HG02588 (cell line): Measurements from ENCODE around the gene KCTD1.

Source experiments
- ATAC-seq: cut with Tn5 transposase; IDR thresholded peaks from one replicate; pipeline ENCODE4 v1.9.1; 2021; ENCODE audit warnings: mild to moderate bottlenecking, moderate library complexity; ENCODE audit not compliant: unreplicated experiment

The KCTD1 gene

DNA sequence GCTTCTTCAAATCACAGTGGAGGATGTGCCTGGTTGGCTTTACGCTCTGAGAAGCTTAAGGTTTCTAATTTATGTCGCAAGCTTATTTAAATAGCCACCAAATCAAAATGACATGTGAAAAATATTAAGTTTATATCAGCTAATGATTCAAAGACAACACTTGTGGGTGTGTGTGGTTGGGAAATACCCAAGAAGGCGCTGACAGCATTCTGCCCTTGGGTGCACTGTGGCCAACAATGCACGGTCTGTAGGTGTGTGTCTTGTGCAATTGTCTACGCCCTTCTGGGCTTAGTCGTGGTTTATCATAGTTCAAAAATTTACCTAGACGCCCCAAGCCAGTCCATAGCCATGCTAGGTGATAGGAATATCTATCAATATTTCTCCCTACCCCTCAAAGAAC lies 60.9 kb downstream of the KCTD1 start:
- ATAC-seq = peak; percentile 91

DNA sequence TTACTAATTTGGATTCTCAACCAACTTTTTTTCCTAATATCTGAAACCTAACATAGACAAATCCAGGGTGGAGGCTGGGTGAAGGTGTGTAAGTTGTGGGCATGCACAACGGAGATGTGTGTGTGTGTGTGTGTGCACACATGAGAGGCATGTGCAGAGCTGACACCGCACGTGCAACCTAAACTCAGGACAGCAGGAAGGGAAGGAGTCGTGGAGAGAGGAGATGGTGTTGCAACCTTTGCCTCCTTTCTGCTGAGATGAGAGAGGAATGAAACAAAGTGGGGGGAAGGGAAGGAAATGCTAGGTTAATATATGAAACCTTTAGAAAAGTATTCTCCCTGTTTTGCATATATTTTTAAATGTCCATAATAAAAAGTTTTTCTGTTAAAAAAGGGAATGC lies 64.7 kb downstream of the KCTD1 start:
- no peak for ATAC-seq

DNA sequence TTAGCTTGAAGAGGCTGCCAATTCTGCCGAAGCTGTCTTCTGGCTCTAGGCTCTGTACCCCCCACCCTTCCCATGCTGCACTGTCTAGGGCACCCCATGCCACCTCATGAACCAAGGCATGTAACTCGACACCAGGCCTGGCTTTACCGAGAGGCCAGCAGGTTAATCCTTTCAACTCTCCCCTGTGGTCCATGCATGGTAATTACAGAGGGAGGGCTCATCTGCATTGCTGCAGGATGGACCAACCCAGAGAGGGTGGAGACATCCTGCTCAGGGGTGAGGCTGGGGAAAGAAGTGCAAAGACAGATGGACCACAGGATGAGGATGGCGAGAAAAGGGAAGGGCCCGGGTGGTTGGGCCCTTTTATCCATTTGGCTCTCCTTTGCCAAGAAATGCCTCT lies 65.8 kb downstream of the KCTD1 start:
- ATAC-seq = no peak

DNA sequence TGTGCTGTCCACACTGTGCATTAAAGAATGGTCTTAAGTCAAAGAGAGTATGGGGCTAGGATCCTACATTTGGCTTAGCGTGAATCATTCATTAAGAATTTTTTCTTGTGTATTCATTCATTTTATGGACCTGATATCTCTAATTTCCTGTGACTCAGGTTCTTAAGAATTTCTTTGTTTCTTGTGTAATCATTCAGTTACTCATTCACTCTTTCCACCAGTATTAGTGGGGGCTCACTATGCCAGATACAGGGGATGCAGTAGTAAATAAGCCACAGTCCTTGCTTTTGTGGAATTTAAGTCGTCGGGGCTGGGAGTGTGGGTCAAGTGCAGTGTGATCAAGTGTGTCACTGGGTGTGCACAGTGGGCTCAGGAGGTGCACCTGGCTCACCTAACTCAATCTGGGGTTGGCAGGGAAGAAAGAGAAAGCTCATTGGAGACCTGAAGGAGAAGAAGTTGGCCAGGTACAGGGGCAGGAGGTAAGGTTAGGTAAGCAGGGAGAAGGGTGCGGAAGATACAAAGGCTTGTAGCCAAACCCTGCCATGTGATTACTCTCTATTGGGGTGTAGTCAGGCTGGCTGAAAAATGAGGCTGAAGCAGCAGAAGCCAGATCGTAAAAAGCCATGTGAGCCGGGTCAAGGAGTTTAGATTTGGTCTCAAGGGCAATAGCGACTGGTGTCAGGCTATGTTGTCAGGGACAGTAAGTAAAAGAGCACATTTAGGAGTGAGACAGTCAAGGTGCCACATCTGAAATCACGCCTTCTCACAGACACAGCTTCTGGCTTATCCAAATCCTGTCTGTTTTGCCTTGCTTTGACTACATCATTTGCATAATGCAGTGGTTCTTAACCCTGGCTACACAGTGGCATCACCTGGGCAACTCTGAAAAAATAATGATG lies 67.2 kb downstream of the KCTD1 start:
- ATAC-seq = no peak

DNA sequence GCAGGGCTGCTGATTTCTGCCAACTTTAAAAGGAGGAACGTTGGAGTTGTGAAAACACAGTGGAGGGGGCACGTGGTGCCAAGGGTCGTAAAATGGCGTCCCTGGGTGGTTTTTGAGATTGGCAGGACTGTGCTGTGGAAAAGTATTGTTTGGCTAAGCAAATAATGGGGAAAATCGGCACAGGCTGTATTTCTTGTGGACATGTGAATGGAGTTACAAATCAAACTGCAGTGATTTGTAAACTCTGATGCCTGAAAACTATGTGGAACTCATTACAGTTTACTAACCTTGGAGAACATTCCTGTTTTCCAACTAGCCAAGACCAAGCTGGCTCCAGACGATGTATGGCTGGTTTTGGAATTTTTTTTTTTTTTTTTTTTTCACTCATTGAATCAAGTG lies 68.7 kb downstream of the KCTD1 start:
- no peak for ATAC-seq

DNA sequence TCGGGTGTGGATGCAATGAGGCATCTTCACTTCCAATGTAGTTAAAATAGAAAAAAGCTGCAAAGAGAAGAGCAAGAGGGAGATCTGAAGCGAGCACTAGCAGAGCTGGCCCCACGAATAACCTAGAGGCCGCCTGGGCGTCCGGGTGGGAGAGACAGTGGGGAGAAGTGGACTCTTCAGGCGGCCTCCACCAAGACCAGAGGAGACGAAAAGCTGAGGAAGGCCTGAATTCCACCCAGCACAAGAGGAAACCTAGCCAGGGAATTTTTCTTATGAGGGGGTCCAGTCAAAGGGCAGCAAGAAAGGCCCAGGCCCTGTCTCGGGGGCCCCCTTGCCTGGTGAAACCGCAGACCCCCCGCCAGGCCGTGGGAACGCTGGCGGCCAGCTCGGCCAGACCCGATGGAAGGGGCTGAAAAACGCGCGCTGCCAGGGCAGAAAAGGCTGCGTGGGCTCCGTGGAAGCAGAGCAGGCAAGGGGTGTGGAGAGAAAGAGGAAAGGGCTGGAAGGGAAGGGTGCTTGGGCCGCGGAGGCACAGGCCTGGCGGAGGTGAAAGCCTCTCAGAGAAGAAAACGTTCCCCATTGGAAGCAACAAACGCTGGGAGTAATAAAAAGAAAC lies 69.2 kb downstream of the KCTD1 start:
- ATAC-seq = no peak

DNA sequence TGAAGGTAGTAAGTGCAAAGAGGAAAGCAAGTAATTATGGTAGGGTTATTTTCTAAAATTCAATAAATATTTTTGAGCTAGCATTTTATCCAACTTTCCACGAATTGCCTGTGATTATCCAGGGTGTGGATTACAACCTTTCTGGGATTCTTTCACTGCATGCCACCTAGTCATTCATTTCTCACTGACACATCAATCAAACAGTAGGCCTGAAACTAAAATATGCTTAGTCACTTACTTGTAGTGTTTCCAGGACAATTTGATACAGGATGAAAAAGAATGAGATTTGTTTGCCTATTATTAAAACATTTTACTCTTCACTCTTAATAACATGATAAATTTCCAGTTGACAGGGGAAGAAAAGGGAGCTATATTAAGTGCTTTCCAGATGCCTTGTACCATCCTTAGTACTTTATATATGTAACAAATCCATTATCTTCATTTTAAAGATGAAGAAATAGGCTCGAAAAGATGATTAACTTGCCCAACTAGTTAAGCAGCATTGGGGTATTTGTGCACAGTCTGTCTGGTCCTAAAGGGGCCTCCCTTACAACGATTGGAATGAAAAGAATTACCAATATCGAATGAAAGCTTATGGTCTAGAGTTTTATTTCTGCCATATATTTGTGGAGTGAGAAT lies 70.4 kb downstream of the KCTD1 start:
- ATAC-seq = no peak

DNA sequence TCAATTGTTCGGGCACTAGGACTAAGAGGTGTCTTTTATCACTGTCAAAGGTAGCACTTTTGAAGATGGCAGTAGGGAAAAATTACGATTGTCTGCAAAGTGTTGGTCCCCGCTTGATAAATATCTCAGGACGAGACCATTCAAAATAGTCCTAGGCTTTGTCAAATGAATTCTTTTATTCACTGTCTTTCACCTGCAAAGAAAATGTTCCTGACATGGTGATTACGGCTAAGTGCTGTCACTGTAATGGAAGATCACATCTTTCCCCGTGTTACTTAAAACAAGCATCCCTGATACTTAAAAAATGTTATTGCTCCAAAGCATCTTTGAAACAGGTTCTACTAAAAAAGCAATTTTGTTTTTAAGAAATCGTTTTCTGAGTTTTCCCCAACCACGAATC lies 71.7 kb downstream of the KCTD1 start:
- no peak for ATAC-seq

DNA sequence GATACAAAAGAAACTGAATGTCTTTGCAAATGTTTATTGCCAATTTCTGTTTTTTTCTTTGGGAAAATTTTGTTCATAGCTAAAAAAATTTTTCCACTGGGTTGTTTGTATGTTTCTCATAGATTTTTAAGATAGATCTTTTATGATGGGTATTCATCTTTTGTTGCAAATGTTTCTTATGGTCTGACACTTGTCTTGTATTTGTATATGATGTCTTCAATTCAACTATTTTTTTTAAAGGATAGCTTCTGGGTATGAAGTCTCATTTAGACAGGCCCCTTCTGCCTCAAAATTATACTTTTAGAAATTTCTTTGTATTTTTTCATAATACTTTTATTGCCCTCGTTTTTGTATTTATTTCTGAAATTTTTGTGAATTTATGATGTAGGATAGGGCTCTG lies 73.8 kb downstream of the KCTD1 start:
- ATAC-seq = no peak

DNA sequence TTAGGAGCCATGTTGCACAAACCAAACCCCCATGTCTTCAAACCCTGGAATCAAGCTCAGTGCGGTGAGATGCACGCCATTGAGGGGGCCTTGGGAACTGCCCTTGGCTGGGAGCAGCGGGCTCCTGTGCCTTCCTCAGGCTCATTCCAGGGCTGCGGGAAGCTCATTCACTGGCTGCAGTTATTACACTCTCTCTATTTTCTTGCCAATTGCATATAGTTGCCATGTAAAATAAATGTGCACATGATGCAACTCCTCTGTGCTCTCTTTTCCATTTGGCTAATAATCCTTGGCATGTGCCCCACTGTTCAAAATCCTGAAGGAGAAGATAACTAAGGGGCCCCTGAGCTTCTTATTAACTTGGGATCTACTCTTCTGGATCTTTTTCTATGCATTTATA lies 74.7 kb downstream of the KCTD1 start:
- no peak for ATAC-seq

DNA sequence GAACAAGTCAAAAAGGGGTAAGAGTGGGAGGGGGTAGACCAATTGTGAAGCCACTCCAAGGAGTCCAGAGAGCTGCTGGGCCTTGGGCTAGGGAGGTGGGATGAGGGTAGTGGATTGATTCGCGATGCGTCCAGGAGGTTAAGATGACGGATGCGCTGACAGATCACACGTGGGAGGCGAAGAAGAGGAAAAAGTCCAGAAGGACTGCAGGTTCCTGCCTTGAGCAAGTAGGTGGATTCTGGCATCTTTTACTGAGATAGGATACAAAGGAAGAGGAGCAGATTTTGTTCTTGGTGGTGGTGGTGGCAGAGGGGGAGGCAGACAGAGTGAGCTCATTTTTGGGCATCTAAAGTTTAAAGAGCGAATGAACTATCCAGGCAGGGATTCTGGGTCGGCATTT lies 76.5 kb downstream of the KCTD1 start:
- no peak for ATAC-seq

DNA sequence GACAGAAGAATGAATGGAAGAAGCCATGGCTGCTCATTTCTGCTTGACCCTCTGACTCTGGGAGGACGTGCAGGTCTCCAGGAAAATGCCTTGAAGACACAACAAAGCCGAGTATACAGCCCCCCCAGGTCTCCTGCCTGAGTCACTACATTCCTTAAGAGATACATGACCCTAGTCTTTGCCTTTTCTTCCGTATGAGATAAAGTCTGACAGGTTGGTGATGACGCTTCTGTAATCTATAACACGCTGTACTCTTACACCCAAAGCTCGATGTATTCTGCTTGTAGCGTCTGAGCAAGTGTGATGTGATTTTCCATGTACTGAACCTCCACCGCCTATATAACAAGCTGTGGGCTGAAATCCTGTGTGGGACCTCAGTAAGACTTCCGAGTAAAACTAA lies 77.3 kb downstream of the KCTD1 start:
- ATAC-seq = no peak

DNA sequence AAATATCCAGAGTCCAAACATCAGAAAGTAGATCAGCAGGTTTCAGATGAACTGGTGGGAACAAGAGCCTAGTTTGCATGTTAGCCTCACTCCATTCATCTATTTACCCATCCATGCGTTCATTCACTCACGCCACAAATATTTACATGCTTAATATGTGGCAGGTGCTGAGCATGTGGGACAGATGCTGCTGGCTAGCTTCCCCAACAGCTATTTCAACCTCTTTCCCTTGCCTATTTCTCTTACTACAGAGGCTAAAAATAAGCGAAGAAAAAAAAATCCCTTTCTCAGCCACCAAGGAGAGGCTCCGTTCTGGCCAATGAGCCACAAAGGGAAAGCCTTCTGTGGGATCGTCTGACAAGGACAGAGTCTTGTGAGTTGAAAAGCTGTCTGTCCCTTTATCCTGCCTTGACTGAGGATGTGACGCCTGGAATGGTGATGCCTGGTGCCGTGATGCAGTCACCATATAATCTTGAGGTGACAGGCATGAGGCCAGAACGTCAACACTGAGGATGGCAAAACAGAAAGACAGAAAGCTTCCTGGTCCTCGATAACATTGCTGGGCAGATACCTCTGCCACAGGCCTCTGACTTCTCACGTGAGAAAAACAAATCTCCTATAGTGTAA lies 78.2 kb downstream of the KCTD1 start:
- peak; percentile 83 for ATAC-seq

DNA sequence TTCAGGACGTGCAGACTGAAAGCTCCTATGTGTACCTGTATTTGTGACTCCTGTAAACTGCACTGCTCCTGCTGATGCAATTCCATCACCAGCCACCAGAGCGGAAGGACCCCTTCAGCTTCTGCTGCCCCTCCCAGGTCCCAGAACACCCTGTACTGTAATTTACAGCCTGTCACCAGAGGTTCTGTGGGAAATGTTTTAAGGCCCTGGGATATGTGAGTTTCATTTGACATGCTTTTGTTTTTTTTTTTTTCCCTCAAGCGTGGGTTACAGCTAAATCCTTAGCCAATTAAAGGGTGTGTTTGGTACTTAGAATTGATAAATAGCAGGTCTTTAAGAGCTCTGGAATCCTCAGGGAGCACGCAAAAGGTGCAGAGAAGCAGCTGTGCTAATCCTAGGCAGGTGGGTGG lies 79.4 kb downstream of the KCTD1 start:
- ATAC-seq = no peak

DNA sequence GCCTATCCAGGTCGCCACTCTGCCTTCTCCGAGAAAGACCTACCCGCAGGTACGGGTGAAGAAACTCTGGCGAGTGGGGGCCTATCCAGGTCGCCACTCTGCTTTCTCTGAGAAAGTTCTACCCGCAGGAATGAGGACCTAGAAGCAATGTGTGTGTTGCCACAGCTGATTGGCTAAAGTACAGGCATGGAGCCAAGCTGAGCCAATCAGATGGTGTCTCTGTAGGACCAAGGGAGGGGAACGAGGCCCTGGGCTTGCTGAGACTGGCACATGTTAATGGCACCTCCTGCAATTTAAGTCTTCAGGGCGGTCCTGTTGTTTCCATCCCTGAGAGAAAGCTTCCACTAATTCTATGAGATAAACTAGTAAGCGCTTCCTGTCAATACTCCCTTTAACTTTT lies 82.3 kb downstream of the KCTD1 start:
- no peak for ATAC-seq

DNA sequence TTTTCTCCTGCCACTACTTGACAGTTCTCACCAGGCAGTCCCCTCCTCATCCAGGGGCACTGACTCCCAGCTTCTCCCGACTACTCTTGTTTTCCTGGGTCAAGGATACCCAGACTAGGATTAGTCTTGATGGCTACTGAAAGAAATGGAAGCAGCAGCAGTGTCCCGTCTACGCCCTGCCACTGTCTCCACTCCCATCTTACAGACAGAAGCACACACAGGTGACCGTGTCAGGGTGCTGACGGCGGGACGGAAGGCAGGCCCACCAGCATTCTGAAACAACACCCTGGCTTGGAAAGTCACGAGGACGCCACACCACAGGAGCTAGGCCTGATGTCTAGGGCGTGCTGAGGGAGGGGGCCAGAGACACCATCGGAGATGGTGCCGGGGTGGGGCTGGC lies 82.9 kb downstream of the KCTD1 start:
- ATAC-seq = no peak

DNA sequence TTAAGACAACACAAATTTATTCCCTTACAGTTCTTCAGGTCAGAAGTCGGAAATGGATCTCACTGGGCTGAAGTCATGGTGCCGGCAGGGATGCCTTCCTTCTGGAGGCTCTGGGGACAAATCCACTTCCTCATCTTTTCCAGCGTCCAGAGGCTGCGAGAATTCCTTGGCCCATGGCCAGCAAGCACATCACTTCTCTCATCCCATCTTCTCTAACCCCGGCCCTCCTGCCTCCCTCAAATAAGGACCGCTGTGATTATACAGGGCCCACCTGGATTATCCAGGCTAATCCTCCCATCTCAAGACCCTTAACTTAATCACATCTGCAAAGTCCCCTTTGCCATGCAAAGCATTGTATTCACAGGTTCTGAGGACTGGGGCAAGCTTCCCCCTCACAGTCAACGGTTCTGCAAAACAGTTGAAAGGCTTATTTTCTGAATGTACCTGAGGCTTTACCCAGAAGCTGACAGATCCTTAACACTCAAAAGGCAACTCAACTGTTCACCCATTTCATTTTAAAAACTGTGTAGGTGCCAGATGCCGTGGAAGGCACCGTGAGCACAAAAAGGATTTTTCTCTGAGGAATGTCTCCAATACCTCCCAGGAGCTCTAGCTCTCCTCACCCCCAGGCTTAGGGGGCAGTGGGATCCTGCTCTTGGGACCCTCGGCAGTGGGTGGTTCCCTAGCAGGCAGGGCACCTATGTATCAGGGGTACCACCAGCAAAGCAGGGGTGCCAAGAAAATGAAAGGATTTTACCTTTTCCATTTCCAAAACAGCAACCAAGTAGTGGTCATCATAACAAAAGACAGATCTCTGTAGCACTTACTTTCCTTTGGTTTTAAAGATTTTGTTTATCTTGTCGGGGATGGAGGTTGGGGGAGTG lies 84.0 kb downstream of the KCTD1 start:
- no peak for ATAC-seq

DNA sequence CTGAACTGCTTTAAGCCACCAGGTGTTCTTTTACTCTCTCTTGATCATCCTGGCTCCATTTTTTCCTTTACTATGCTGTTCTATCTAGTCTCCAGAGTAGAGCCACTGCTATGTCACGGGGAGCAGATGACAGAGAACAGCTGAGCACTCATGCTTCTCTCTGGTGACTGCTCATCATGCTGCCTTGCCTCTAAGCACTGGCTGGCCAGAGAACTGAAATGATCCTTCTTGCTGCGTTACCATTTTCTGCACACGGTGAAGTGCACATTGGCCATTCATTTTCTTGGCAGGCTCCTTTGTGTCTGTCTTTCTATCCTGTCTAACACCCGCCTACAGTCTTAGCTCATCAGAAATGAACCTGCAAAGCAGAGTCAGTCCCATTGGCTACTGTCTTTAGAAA lies 86.0 kb downstream of the KCTD1 start:
- ATAC-seq = no peak

DNA sequence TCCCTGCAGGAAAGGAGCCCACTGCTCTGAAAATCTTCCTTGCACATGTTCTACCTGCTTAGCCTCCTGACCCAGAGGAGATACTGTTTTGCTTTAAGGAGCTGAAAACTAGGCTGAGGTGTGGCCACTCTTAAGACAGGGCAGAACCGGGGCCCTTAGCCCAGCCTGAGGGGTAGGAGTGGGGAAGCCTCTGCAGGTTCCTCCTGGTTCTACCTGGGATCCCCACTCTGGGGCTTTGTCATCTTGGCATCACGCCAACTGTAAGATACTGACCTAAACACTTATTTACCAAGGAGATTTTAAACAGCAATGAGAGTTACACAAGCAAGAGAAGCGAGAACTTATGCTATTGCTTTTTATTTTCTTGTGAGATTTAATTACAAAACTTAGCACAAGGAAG lies 86.9 kb downstream of the KCTD1 start:
- ATAC-seq = no peak

DNA sequence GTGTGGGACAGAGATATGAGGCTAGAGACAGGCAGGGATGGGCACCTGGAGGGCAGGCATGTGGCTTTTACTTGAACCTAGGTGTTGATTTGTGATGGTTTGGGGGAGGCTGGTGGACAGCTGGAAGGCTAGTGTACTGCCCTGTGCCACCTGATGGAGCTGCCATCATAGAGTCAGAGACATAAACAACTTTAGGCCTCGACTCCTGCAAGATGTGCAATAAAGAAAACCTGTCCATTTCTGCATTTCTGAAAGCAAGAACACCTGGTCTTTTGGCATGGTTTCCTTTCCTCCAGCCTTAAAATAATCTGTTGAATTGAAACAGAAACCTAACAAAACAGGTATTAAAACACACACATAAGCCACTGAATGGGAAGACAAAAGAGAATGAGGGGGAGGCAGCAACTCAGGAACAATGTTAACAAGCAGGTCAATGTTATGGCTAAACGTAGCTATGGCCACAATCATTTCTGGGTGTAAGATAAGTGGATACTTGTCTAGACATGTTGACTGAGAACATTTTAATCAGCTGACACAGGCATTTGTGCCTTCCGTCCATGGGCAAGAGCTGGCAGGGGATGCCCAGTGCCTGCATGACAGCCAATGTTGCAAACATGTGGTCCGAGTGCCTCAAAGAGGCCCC lies 87.8 kb downstream of the KCTD1 start:
- peak; percentile 69 for ATAC-seq
